Activated CD8-positive, alpha-beta memory T cell treated with anti-CD3 and anti-CD28 coated beads for 48 hours (primary cell): ENCODE results near the gene GOLGB1.
"Not testable (repeated sequence)": the region's sequence is repeated elsewhere in the genome, so short reads cannot be mapped to it uniquely, and the experiment has no call there.

Source experiments
- DNase-seq, 3 experiments: peaks; one replicate each; pipeline ENCODE4 v3.0.0-alpha.2; 2020; ENCODE audit warnings: low read depth in 2 of 3, low spot score in 2 of 3

GOLGB1 gene

GRCh38 chr3:121688747-121689146 lies 60.8 kb downstream of the GOLGB1 start:
- DNase-seq: not testable (repeated sequence)

- DNase-seq: no peak
Observed at GRCh38 chr3:121681792-121682191, 67.7 kb downstream of the GOLGB1 start.

GRCh38 chr3:121677141-121677540 lies 72.4 kb downstream of the GOLGB1 start:
- no peak for DNase-seq

- DNase-seq: no peak
Observed at GRCh38 chr3:121670676-121671075, 78.9 kb downstream of the GOLGB1 start.

- DNase-seq: no peak
Observed at GRCh38 chr3:121667333-121667732, 82.2 kb downstream of the GOLGB1 start.

GRCh38 chr3:121665488-121665887 lies 84.1 kb downstream of the GOLGB1 start:
- no peak for DNase-seq

- no peak for DNase-seq
Observed at GRCh38 chr3:121663171-121663847, 86.2 kb downstream of the GOLGB1 start.

- no peak for DNase-seq
Observed at GRCh38 chr3:121662742-121663141, 86.8 kb downstream of the GOLGB1 start.

- DNase-seq: no peak
Observed at GRCh38 chr3:121661376-121661775, 88.2 kb downstream of the GOLGB1 start.

- peak; percentile 38 to 52 (median 50) for DNase-seq
Observed at GRCh38 chr3:121660356-121661171, 89.0 kb downstream of the GOLGB1 start, which contains the start of gene HCLS1. Gene HCLS1, minus strand, starts transcription at chr3:121660903. Its CDS starts 2,556 bp downstream, at chr3:121658347.

GRCh38 chr3:121659586-121659985 lies 90.0 kb downstream of the GOLGB1 start:
- DNase-seq: no peak

GRCh38 chr3:121658716-121659435 lies 90.7 kb downstream of the GOLGB1 start:
- no peak for DNase-seq

- DNase-seq: no peak
Observed at GRCh38 chr3:121654493-121655385, 94.8 kb downstream of the GOLGB1 start.

- no peak for DNase-seq
Observed at GRCh38 chr3:121651684-121652083, 97.9 kb downstream of the GOLGB1 start.

GRCh38 chr3:121649645-121650044 lies 99.9 kb downstream of the GOLGB1 start:
- DNase-seq: no peak

- no peak for DNase-seq
Observed at GRCh38 chr3:121648219-121648958, 101.2 kb downstream of the GOLGB1 start.

GRCh38 chr3:121645054-121645453 lies 104.5 kb downstream of the GOLGB1 start:
- DNase-seq: no peak

GRCh38 chr3:121642601-121643314 lies 106.8 kb downstream of the GOLGB1 start:
- no peak for DNase-seq

- no peak for DNase-seq
Observed at GRCh38 chr3:121641127-121641526, 108.4 kb downstream of the GOLGB1 start.
